Endothelial cell of umbilical vein (primary cell): Measurements from ENCODE around the gene CPSF4. TPM values are rescaled to one million over a fixed set of nuclear protein-coding genes. Genes with fewer than 3 reads are reported as not detected.
"Not testable (repeated sequence)": the region's sequence is repeated elsewhere in the genome, so short reads cannot be mapped to it uniquely, and the experiment has no call there.

ENCODE experiments used
- BruUV-seq: library from RNA; stranded (reverse); fragments of 400-500 nt; replicated peaks from 2 replicates; lab custom pipeline; 2021; lab: Mats Ljungman, UMichigan
- CTCF ChIA-PET: fragments of 300-600, 350-600 bp; sonication (Branson Sonifier 250); formaldehyde crosslinking; loops from one replicate; lab custom pipeline; 2021; ENCODE audit warnings: antibody characterized with exemption, inconsistent platforms; lab: Charles Lee
- POLR2A ChIA-PET: fragments of 300-600, 350-600 bp; sonication (Branson Sonifier 250); formaldehyde crosslinking; loops from one replicate; lab custom pipeline; 2021; ENCODE audit warnings: antibody characterized with exemption, inconsistent platforms; lab: Charles Lee
- DNase-seq: peaks from one replicate; pipeline ENCODE4 v3.0.0-alpha.2; 2011; ENCODE audit warnings: low read depth, low spot score
- FAIRE-seq: peaks from 2 replicates; lab custom pipeline; 2011; peaks lifted over from hg19 to GRCh38; lab: Jason Lieb, UNC
- H2AFZ ChIP-seq: 2 replicates; pipeline ENCODE4 v1.6.0; 2012; ENCODE audit warnings: low read depth, low read length, control low read depth, inconsistent platforms
- H3K27ac ChIP-seq: 2 replicates; pipeline ENCODE4 v1.5.1; 2011; ENCODE audit warnings: low read depth, mild to moderate bottlenecking, control low read depth, low read length, moderate library complexity; ENCODE audit not compliant: insufficient read depth
- H3K27me3 ChIP-seq, 2 experiments: 2 replicates each; pipeline versions ENCODE4 v1.6.0 to v1.6.1; 2011; ENCODE audit warnings: low read length in 2 of 2, mixed read lengths in 1 of 2; ENCODE audit not compliant: control insufficient read depth in 2 of 2, insufficient read depth in 2 of 2
- H3K36me3 ChIP-seq, 2 experiments: 2 replicates in 1 of 2; 3 replicates in 1 of 2; pipeline ENCODE4 v1.5.1; 2011; ENCODE audit warnings: low read length in 2 of 2, mild to moderate bottlenecking in 1 of 2, moderate library complexity in 1 of 2; ENCODE audit not compliant: control insufficient read depth in 2 of 2, insufficient read depth in 2 of 2; ENCODE audit errors: extremely low read depth in 1 of 2
- H3K4me1 ChIP-seq: 3 replicates; pipeline ENCODE4 v1.5.1; 2011; ENCODE audit warnings: mild to moderate bottlenecking, low read length; ENCODE audit not compliant: control insufficient read depth, insufficient read depth; ENCODE audit errors: extremely low read depth
- H3K4me2 ChIP-seq: 2 replicates; pipeline ENCODE4 v1.6.1; 2011; ENCODE audit warnings: low read length, control low read depth, mixed read lengths; ENCODE audit not compliant: insufficient read depth
- H3K4me3 ChIP-seq, 3 experiments: fragments of 200-600 bp in 1 of 3; sonication (generic), shearing (Covaris generic) in 1 of 3; replicated peaks in 1 of 3; 2 replicates each; pipeline ENCODE4 v1.5.1; 2011 to 2016; ENCODE audit warnings: control low read depth in 3 of 3, low read length in 3 of 3, mild to moderate bottlenecking in 2 of 3, inconsistent platforms in 1 of 3, low read depth in 1 of 3, moderate library complexity in 1 of 3; ENCODE audit not compliant: insufficient read depth in 1 of 3
- H3K79me2 ChIP-seq: 2 replicates; pipeline ENCODE4 v1.6.0; 2012; ENCODE audit warnings: low read length, inconsistent platforms; ENCODE audit not compliant: control insufficient read depth, insufficient read depth
- H3K9ac ChIP-seq: replicated peaks from 2 replicates; pipeline ENCODE3; 2011; ENCODE audit warnings: low read length, control low read depth; ENCODE audit not compliant: insufficient read depth; ENCODE audit errors: extremely low read depth
- H3K9me1 ChIP-seq: replicated peaks from 3 replicates; pipeline ENCODE4 v1.6.0; 2011; ENCODE audit warnings: mild to moderate bottlenecking, low read length; ENCODE audit not compliant: control insufficient read depth, insufficient read depth; ENCODE audit errors: extremely low read depth
- H3K9me3 ChIP-seq: replicated peaks from 2 replicates; pipeline ENCODE4 v1.5.1; 2012; ENCODE audit warnings: low read length, inconsistent platforms; ENCODE audit not compliant: control insufficient read depth, insufficient read depth
- H4K20me1 ChIP-seq: replicated peaks from 2 replicates; pipeline ENCODE3; 2011; ENCODE audit warnings: mild to moderate bottlenecking, low read length; ENCODE audit not compliant: control insufficient read depth, insufficient read depth; ENCODE audit errors: extremely low read depth
- MAX ChIP-seq: IDR thresholded peaks from 2 replicates; pipeline ENCODE4 v1.6.1; 2011; ENCODE audit not compliant: insufficient read depth, insufficient read length
- POLR2A ChIP-seq: IDR thresholded peaks from 2 replicates; pipeline ENCODE4 v1.6.1; 2012; ENCODE audit warnings: low read depth, mild to moderate bottlenecking, control low read depth, low read length
- dilution Hi-C: fragments of 300-500 bp; cut with MboI; formaldehyde crosslinking; loops from one replicate; pipeline ENCODE4 v1.15.0; 2019; ENCODE audit warnings: low sequenced_read_pairs; ENCODE audit not compliant: extremely low pct_ligation_motif_present
- intact Hi-C: fragments of 100-400 bp; cut with micrococcal nuclease; formaldehyde crosslinking; loops from one replicate; pipeline ENCODE4 v1.10.0; 2022
- polyA plus RNA-seq, 4 experiments: library from polyadenylated mRNA; depleted of rRNA in 3 of 4; stranded (reverse) in 3 of 4; unstranded in 1 of 4; fragments of >200 nt; gene quantifications; 2 replicates each; pipeline versions ENCODE4 v1.2.1 to v1.2.3, GENCODE V29; 2011 to 2012; ENCODE audit warnings: missing spikeins in 1 of 4
- total RNA-seq: library from RNA; stranded (reverse); gene quantifications from 2 replicates; pipeline ENCODE4 v1.2.3, GENCODE V29; 2021

The CPSF4 gene
- total and polyA plus RNA-seq, 2 donors (not counting 3 experiments of a cell fraction or from before 2014, with no cell fraction given), result 51.5 to 53.0 TPM

- H3K4me1 ChIP-seq, H2AFZ ChIP-seq, H3K4me2 ChIP-seq, BruUV-seq, H3K9ac ChIP-seq, intact Hi-C loops, DNase-seq, H3K9me1 ChIP-seq, dilution Hi-C loops, H3K27me3 ChIP-seq, FAIRE-seq, H4K20me1 ChIP-seq, H3K4me3 ChIP-seq, H3K27ac ChIP-seq, H3K9me3 ChIP-seq, CTCF ChIA-PET, H3K79me2 ChIP-seq, POLR2A ChIA-PET: not testable (repeated sequence)
- H3K36me3 ChIP-seq, result peaks cover 4 to 39% of the 10 kb centered on the region in 2 experiments
Observed at GRCh38 chr7:99431756-99432540, 6.8 kb upstream of the CPSF4 start.

- H4K20me1 ChIP-seq, result no peaks in the 10 kb centered on the region
- dilution Hi-C loops, result no loop called here
- ChIA-PET CTCF (interaction anchor here (0.7 to 0.8 kb wide), 2 partner anchors 10 to 13 kb away, joined by 3 to 4 read pairs; no protein-coding TSS in a partner anchor), POLR2A (no interaction called here)
- H2AFZ ChIP-seq, result no peak overlapping the region
- no peak overlapping the region for H3K4me2 ChIP-seq
- no peak overlapping the region for H3K27ac ChIP-seq
- intact Hi-C loops, result no loop called here
- no peak for TF ChIP-seq POLR2A
- TF ChIP-seq MAX, result no peak
- peaks cover 18% of the 10 kb centered on the region for H3K79me2 ChIP-seq
- no peaks in the 10 kb centered on the region for H3K27me3 ChIP-seq
- H3K9ac ChIP-seq, result no peak overlapping the region
- no peak overlapping the region for H3K4me3 ChIP-seq
- H3K9me1 ChIP-seq, result no peaks in the 10 kb centered on the region
- H3K4me1 ChIP-seq, result peaks cover 6% of the 10 kb centered on the region
- no peak for DNase-seq
- no peaks in the 10 kb centered on the region for H3K9me3 ChIP-seq
- H3K36me3 ChIP-seq, result peaks cover 4 to 39% of the 10 kb centered on the region in 2 experiments
- no peak for FAIRE-seq
- no TSS peak for BruUV-seq
Observed at GRCh38 chr7:99433158-99433557, 5.6 kb upstream of the CPSF4 start.
